Myocyte (in vitro differentiated cells): ENCODE data around the gene GSE1. TPM values are rescaled to one million over a fixed set of nuclear protein-coding genes. Genes with fewer than 3 reads are reported as not detected.

Experiments used
- DNase-seq: peaks from one replicate; pipeline ENCODE4 v3.0.0-alpha.2; 2012; ENCODE audit warnings: low read depth
- total RNA-seq: library from RNA; depleted of rRNA; stranded (reverse); fragments of >200 nt; gene quantifications from 2 replicates; pipeline ENCODE4 v1.2.3, GENCODE V29; 2014

Gene GSE1
- total RNA-seq, 1 donor from 2014 or later = 37.4 TPM

GRCh38 chr16:85605051-85605911 lies 7.8 kb upstream of the GSE1 start:
- DNase-seq = no peak

GRCh38 chr16:85605912-85606841 lies 6.9 kb upstream of the GSE1 start:
- DNase-seq = no peak

- no peak for DNase-seq
Measured at GRCh38 chr16:85606904-85607303, 6.2 kb upstream of the GSE1 start.

- no peak for DNase-seq
Measured at GRCh38 chr16:85607321-85607765, 5.8 kb upstream of the GSE1 start.

- no peak for DNase-seq
Measured at GRCh38 chr16:85607796-85608514, 5.2 kb upstream of the GSE1 start.

DNA sequence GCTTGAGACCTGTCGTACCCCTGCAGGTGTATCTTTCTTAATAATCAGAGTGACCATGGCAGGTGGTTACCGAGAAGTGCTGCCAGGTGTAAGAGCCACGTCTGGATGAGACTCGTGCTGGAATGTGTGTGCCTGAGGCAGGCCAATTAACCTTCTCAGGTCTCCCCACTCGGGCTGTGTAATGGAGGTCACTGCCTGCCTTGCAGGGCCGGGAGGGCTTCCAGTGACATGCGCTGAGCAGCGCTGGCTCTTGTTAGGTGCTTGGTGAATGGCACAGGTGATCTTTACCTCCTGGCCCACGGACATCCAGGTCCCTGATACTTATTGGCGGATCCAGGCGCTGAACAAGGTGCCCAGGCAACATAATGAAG lies 4.6 kb upstream of the GSE1 start:
- DNase-seq = no peak

GRCh38 chr16:85608887-85609286 lies 4.2 kb upstream of the GSE1 start:
- no peak for DNase-seq

- DNase-seq = no peak
Measured at GRCh38 chr16:85609539-85609938, 3.6 kb upstream of the GSE1 start.

- DNase-seq = no peak
Measured at GRCh38 chr16:85610059-85610445, 3.1 kb upstream of the GSE1 start.

- peak; percentile 84 for DNase-seq
Measured at GRCh38 chr16:85610446-85611193, 2.5 kb upstream of the GSE1 start.

DNA sequence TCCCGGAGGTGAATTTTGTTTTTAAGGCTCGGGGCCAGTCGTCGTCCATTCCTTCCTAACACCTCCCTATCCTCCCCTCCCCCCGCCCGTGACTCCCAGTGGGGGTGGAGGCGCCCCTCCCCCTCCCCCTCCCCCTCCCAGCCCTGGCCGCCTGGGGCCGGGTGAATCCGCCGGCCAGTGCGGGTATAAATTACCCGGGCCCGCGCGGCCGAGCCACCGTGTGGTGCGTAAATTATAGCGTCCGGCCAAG lies 2.0 kb upstream of the GSE1 start:
- DNase-seq = no peak

DNA sequence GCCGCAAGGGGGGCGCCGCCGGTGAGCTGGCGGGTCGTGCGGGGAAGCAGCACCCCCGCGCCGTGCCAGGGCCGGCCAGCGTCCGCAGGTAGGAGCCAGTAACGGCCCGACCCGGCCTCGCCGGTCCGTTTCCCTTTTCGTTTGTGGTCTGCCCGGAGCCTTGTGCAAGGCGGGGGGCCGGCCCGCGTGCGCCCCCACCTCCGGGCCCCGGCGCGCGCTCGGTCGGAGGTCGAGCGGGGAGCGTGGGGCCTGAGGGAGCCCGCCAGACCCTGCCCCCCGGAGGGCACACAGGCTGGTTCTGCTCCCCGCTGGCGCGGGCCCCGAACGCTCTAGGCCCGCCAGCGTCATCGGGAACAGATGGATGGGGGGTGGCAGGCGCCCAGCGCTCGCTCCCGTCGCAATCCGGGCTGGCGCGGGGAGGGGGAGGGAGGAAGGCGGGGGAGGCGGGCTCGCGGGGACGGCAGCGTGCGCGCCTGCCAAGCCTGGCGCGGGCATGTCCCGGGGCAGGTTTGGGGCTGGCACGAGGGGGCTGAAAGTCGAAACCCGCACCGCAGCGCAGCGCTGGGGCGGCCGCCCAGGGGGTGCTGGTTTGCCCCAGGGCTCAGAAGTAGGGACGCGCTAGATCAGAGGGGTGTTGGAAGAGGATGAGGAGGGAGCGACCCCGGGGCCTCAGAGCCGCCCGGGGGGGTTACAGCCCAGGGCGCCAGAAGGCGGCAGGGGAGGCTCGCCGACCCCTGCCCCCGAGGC lies 1.5 kb upstream of the GSE1 start:
- peak; percentile 93 for DNase-seq

- peak; percentile 98 for DNase-seq
Measured at GRCh38 chr16:85612191-85612800, 826 bp upstream of the GSE1 start.

- no peak for DNase-seq
Measured at GRCh38 chr16:85613604-85614337, 649 bp downstream of the GSE1 start.

DNA sequence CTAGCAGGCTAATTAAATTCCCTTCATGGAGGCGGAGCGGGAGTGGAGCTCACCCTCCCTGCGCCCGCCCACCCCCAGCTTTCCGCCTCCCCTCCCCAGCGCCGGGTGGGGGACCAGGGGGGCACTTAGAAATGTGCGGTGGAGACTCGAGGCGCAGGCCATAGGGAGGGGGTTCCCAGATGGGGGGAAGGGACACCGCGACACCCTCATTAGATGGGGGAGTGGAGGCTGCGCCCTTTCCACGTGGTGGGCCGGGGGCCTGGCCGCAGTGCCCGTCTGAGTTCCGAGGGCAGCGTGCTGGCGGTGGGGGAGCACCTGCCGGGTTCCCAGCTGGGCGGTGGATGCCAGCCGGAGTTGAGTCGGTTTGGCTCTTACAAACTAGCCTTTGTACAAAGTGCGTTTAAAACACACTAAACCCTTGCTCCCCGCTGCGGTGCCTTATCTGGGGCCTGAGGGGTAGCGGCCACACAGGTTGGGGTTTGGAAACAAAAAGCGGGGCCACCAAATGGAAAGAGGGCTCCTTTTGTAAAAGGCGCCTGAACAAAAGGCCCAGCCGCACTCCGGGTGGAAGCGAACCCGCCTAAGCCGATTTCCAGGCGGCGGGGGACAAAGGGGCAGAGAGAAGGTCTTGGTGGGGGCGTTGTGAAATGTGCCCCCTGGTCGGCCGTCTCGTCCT lies 1.4 kb downstream of the GSE1 start:
- no peak for DNase-seq

DNA sequence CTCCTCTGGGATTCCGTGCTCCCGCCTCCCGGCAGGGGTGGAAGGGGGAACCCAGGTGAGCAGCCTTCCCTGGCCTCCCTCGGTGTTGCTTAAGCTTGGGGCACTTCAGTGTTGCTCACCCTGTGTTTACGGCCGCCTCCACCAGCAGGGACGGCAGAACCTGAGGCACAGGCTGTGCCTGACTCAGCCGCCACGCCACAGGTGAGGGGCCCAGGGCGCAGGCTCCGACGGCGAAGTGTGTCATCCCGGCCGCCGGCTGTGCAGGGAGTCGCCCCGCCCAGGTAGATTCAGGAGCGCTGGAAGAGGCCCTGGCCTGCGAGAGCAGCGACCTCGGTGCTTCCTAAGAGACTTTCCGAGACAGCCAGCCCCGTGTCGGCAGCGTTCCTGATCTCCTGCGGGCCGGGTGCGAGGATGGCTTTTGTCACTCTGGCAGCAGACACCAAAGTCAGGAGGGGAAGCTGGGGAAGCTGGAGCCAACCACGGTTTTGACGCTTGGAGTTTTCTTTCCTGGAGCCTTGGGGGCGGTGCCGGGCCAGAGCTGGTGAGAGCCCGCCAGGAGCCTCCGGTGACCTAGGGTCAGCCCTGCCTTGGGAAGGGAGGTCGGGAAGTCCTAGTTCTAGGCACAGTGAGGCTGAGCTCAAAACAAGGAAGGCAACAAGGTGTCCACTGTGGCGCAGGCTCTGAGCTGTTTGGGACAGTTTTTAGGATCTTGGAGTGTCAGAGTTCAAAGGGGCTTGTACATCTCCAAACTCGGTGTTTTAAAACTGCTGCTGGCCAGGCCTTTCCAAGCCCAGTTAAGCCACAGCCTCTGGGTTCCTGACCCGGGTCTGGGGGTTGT lies 2.1 kb downstream of the GSE1 start:
- DNase-seq = no peak

DNA sequence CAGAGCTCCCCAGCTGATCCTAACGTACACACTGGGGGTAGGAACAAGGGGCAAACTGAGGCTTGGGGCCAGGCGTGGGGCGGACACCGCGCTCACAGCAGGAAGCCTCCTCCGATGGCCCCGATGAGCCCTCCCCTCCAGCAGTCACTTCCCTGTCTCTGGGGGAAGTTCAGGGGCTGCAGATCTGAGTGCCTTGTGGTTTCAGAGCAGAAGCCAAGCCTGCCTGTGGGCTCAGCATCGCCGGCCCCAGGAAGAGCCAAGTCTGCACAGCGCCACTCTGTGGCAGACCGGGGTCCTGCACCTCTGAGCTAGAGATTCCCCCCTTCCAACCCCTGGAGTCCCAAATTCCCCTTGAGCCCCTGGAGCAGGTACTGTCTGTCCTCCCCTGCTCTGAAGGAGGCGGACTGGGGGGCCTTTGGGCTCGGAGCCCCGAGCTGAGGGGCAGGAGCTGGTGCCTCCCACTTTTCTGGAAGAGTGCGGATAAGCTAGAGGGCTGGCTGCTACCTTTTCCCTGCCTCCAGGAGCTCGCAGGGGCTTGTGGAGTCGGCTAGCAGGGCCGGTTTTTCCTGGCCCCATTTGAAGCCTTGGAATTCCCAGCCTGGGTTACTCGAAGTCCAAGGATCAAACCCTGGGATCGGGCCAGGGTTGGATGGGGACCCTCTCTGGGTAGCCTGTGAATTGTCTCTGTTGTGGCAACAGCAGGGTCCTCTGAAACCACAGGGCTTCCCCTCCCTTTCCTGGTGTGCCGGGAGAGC lies 2.9 kb downstream of the GSE1 start:
- peak; percentile 82 for DNase-seq
